ENCODE measurements around the gene ARHGAP32. TPM values are rescaled to one million over a fixed set of nuclear protein-coding genes. Genes with fewer than 3 reads are reported as not detected.

The ARHGAP32 gene
- total RNA-seq, 1 experiment from 2014 or later = 22.0 TPM

DNA sequence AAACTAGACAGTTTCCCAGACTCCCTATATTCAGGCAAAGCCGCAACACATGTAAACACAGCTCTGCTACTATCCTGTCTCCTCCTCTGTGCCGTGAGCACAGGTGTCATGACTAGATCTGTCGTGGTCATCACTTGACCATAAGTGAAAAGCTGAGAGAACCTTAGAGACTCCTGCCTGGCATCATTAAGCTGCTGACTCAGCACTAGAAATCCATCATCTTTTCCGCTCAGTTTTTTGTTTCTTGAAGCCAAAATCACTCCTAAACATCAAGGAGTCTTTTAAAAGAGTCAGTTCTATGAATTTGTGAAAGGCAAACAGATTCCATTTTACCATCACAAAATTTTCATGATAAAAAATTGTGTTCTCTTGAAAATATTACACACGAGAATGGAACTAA lies 147.0 kb downstream of the ARHGAP32 start:
- Histone ChIP-seq H4K5ac (ENCODE audit: insufficient read length, low read depth, low read length) (no peak overlapping the region), H3K79me2 (ENCODE audit: insufficient read depth, low read length) (no peaks in the 10 kb centered on the region), H3K4ac (ENCODE audit: low read depth, low read length) (no peak overlapping the region), H3K56ac (ENCODE audit: insufficient read length, low read depth, low read length) (no peak overlapping the region), H2AFZ (ENCODE audit: low read length) (no peak overlapping the region), H3K9me3 (ENCODE audit: control insufficient read depth, low read depth, low read length) (no peaks in the 10 kb centered on the region), H2BK120ac (ENCODE audit: low read depth, low read length, poor library complexity, severe bottlenecking) (no peak overlapping the region), H2BK12ac (ENCODE audit: insufficient read length, low read depth, low read length) (no peak overlapping the region), H3K18ac (ENCODE audit: insufficient read length, low read depth, low read length) (no peak overlapping the region), H3K9ac (ENCODE audit: extremely low read depth, insufficient read length, low read length) (no peak overlapping the region), H4K20me1 (ENCODE audit: control insufficient read depth, insufficient read depth, insufficient read length) (no peaks in the 10 kb centered on the region), H3K4me2 (ENCODE audit: insufficient read depth, insufficient read length, low read length) (no peak overlapping the region), H3K4me1 (ENCODE audit: insufficient read depth, low read length) (no peaks in the 10 kb centered on the region; the same call in 1 of the 2 replicates), H3K79me1 (ENCODE audit: insufficient read depth, low read depth, low read length, poor library complexity, severe bottlenecking) (no peaks in the 10 kb centered on the region), H2AK5ac (ENCODE audit: insufficient read length, low read length) (no peak overlapping the region), H3K27ac (ENCODE audit: insufficient read length, low read depth, low read length) (no peak overlapping the region), H2BK20ac (ENCODE audit: low read depth, low read length, poor library complexity, severe bottlenecking) (no peak overlapping the region), H3K27me3 (ENCODE audit: insufficient read depth, low read length) (no peaks in the 10 kb centered on the region), H4K8ac (replicated peaks; ENCODE audit: insufficient read length, low read depth, low read length) (no peak overlapping the region), H3T11ph (ENCODE audit: low read length) (no peak overlapping the region), H3K14ac (ENCODE audit: insufficient read depth, low read length) (no peak overlapping the region), H2BK5ac (ENCODE audit: insufficient read length, low read length) (no peak overlapping the region), H2BK15ac (ENCODE audit: low read depth, low read length) (no peak overlapping the region), H4K91ac (ENCODE audit: insufficient read length, low read depth, low read length) (no peak overlapping the region), H3K23ac (ENCODE audit: insufficient read length, low read depth, low read length) (no peak overlapping the region), H3K23me2 (ENCODE audit: insufficient read length, low read depth, low read length, poor library complexity, severe bottlenecking) (no peaks in the 10 kb centered on the region)
- no CpG with 5 or more reads among the region's 5 CpGs for WGBS (ENCODE audit: extremely low coverage, insufficient read length, low lambda C conversion rate)
- no peak for DNase-seq
- TF ChIP-seq, protein P1, sequence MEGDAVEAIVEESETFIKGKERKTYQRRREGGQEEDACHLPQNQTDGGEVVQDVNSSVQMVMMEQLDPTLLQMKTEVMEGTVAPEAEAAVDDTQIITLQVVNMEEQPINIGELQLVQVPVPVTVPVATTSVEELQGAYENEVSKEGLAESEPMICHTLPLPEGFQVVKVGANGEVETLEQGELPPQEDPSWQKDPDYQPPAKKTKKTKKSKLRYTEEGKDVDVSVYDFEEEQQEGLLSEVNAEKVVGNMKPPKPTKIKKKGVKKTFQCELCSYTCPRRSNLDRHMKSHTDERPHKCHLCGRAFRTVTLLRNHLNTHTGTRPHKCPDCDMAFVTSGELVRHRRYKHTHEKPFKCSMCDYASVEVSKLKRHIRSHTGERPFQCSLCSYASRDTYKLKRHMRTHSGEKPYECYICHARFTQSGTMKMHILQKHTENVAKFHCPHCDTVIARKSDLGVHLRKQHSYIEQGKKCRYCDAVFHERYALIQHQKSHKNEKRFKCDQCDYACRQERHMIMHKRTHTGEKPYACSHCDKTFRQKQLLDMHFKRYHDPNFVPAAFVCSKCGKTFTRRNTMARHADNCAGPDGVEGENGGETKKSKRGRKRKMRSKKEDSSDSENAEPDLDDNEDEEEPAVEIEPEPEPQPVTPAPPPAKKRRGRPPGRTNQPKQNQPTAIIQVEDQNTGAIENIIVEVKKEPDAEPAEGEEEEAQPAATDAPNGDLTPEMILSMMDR (conservative IDR thresholded peaks at IDR 0.05) = no peak
- H3K9me3 Mint-ChIP-seq = no peaks in the 10 kb centered on the region
- no peak overlapping the region for H3K27ac Mint-ChIP-seq
- 0 out of 4 replicates have a peak, but pooled peaks cover 0 to 3% of the 10 kb centered on the region in 2 experiments for H3K4me1 Mint-ChIP-seq
- no peaks in the 10 kb centered on the region for H3K27me3 Mint-ChIP-seq (ENCODE audit: low read depth)
- no peak overlapping the region for H3K4me3 Mint-ChIP-seq
- peaks cover 3 to 6% (median 5%) of the 10 kb centered on the region in 3 experiments; a peak in 6 of 7 replicates for H3K36me3 Mint-ChIP-seq (ENCODE audit: insufficient read depth in 1 of 3, low read depth in 3 of 3)
